Neural progenitor cell (in vitro differentiated cells): ENCODE results near the gene ARHGAP28. TPM values are rescaled to one million over a fixed set of nuclear protein-coding genes. Genes with fewer than 3 reads are reported as not detected.
"Not testable (repeated sequence)": the region's sequence is repeated elsewhere in the genome, so short reads cannot be mapped to it uniquely, and the experiment has no call there.

Experiments
- DNase-seq: peaks from one replicate; pipeline ENCODE4 v3.0.0-alpha.2; 2016; ENCODE audit warnings: low spot score
- H2AFZ ChIP-seq: fragments of 200-600 bp; sonication (generic); replicated peaks from 2 replicates; pipeline ENCODE4 v1.6.1; 2016; ENCODE audit warnings: antibody characterized with exemption
- H3F3A ChIP-seq: fragments of 200-600 bp; sonication (generic); 2 replicates; pipeline ENCODE4 v1.6.1; 2016; ENCODE audit warnings: antibody characterized with exemption, low read depth
- H3K27ac ChIP-seq: fragments of 200-600 bp; sonication (generic); 2 replicates; pipeline ENCODE4 v1.5.1; 2016; ENCODE audit warnings: mild to moderate bottlenecking
- H3K27me3 ChIP-seq: fragments of 200-600 bp; sonication (generic); 2 replicates; pipeline ENCODE4 v1.6.1; 2016; ENCODE audit warnings: mild to moderate bottlenecking, moderate library complexity
- H3K36me3 ChIP-seq: fragments of 200-600 bp; sonication (generic); 2 replicates; pipeline ENCODE4 v1.5.1; 2016
- H3K4me1 ChIP-seq: fragments of 200-600 bp; sonication (generic); 2 replicates; pipeline ENCODE4 v1.6.1; 2016; ENCODE audit warnings: mixed run types
- H3K4me2 ChIP-seq: fragments of 200-600 bp; sonication (generic); 2 replicates; pipeline ENCODE4 v1.6.1; 2016
- H3K4me3 ChIP-seq: fragments of 200-600 bp; sonication (generic); 2 replicates; pipeline ENCODE4 v1.5.1; 2016
- H3K79me2 ChIP-seq: fragments of 200-600 bp; sonication (generic); 2 replicates; pipeline ENCODE4 v1.6.1; 2016; ENCODE audit warnings: low read depth
- H3K9ac ChIP-seq: fragments of 200-600 bp; sonication (generic); 2 replicates; pipeline ENCODE4 v1.6.1; 2016
- H3K9me3 ChIP-seq: fragments of 200-600 bp; sonication (generic); 2 replicates; pipeline ENCODE4 v1.5.1; 2016; ENCODE audit warnings: low read depth
- H4K20me1 ChIP-seq: fragments of 200-600 bp; sonication (generic); 2 replicates; pipeline ENCODE4 v1.6.1; 2016; ENCODE audit warnings: low read depth
- H3K27ac Mint-ChIP-seq: 3 replicates; pipeline ENCODE4 v1.8.0; 2021; ENCODE audit warnings: mixed read lengths
- H3K27me3 Mint-ChIP-seq: 2 replicates; pipeline ENCODE4 v1.8.0; 2022; ENCODE audit warnings: low read depth, mild to moderate bottlenecking, inconsistent platforms, moderate library complexity, mixed read lengths; ENCODE audit not compliant: insufficient read depth
- H3K36me3 Mint-ChIP-seq: 3 replicates; pipeline ENCODE4 v1.8.0; 2021; ENCODE audit warnings: mixed read lengths
- H3K4me1 Mint-ChIP-seq: 3 replicates; pipeline ENCODE4 v1.8.0; 2021; ENCODE audit warnings: mixed read lengths
- H3K4me3 Mint-ChIP-seq: 3 replicates; pipeline ENCODE4 v1.8.0; 2021; ENCODE audit warnings: mild to moderate bottlenecking, moderate library complexity, mixed read lengths
- H3K9me3 Mint-ChIP-seq: 3 replicates; pipeline ENCODE4 v1.8.0; 2020; ENCODE audit warnings: mixed read lengths
- CTCF ChIP-seq: fragments of 200-600 bp; sonication (generic); IDR thresholded peaks from 2 replicates; pipeline ENCODE4 v1.5.1; 2017; ENCODE audit warnings: antibody characterized with exemption, mild to moderate bottlenecking
- EZH2 ChIP-seq: fragments of 200-600 bp; sonication (generic); IDR thresholded peaks from 2 replicates; pipeline ENCODE4 v1.6.1; 2017; ENCODE audit warnings: antibody characterized with exemption, mild to moderate bottlenecking, moderate library complexity
- EZH2phosphoT487 ChIP-seq: fragments of 200-600 bp; sonication (generic); IDR thresholded peaks from 2 replicates; pipeline ENCODE4 v1.6.1; 2017; ENCODE audit warnings: antibody characterized with exemption
- total RNA-seq: library from RNA; depleted of rRNA; stranded (reverse); fragments of >200 nt; gene quantifications from 2 replicates; pipeline ENCODE4 v1.2.3, GENCODE V29; 2015; ENCODE audit warnings: low replicate concordance

ARHGAP28 gene
- total RNA-seq, 1 donor from 2014 or later, result 25.7 TPM

DNA sequence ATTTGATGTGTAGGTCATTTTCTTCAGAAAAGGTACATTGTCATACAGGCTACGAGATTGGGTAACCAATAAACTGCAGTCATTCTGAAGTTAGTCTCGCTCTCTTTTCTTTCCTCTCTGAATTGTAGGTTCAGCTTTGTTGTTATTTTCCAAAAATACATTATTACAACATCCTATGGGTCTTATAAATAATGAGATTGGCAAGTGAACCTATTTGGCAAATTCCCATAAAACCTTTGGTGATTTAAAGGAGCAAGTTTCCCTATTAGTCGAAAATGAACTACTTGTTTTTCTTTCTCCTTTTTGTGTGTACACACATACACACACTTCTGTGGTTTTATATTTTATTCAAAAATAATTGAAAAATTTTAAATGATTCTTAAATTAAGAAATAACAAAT is 67.0 kb downstream of the ARHGAP28 start:
- no peak overlapping the region for H3K4me3 Mint-ChIP-seq

GRCh38 chr18:6797171-6797570 is 67.7 kb downstream of the ARHGAP28 start:
- no peaks in the 10 kb centered on the region for H3F3A ChIP-seq

More for the DNA sequence above, 67.0 kb downstream of the ARHGAP28 start:
- Mint-ChIP-seq H3K4me1 (peaks cover 5% of the 10 kb centered on the region), H3K27me3 (no peaks in the 10 kb centered on the region), H3K9me3 (peaks cover 20% of the 10 kb centered on the region), H3K27ac (no peak overlapping the region), H3K36me3 (peaks cover 8% of the 10 kb centered on the region)
- Histone ChIP-seq H3F3A (no peaks in the 10 kb centered on the region), H3K9me3 (peaks cover 4% of the 10 kb centered on the region), H3K4me2 (no peak overlapping the region), H3K79me2 (no peaks in the 10 kb centered on the region), H2AFZ (no peak overlapping the region), H3K27me3 (no peaks in the 10 kb centered on the region), H3K9ac (no peak overlapping the region), H4K20me1 (no peaks in the 10 kb centered on the region), H3K36me3 (no peaks in the 10 kb centered on the region), H3K27ac (no peak overlapping the region), H3K4me1 (no peaks in the 10 kb centered on the region), H3K4me3 (no peak overlapping the region)
- TF ChIP-seq EZH2phosphoT487 (no peak), CTCF (no peak), EZH2 (no peak)
- DNase-seq, result no peak

GRCh38 chr18:6798896-6799295 is 69.4 kb downstream of the ARHGAP28 start:
- no peaks in the 10 kb centered on the region for H4K20me1 ChIP-seq
- no peak overlapping the region for H3K27ac ChIP-seq
- H3K9me3 Mint-ChIP-seq, result peaks cover 31% of the 10 kb centered on the region
- H3K4me2 ChIP-seq, result no peak overlapping the region
- no peaks in the 10 kb centered on the region for H3K4me1 Mint-ChIP-seq
- peaks cover 14% of the 10 kb centered on the region for H3K9me3 ChIP-seq
- no peaks in the 10 kb centered on the region for H3K36me3 ChIP-seq
- no peak overlapping the region for H2AFZ ChIP-seq
- no peaks in the 10 kb centered on the region for H3F3A ChIP-seq
- no peak overlapping the region for H3K9ac ChIP-seq
- no peak overlapping the region for H3K27ac Mint-ChIP-seq
- no peaks in the 10 kb centered on the region for H3K27me3 ChIP-seq
- no peak overlapping the region for H3K4me3 ChIP-seq
- H3K79me2 ChIP-seq, result no peaks in the 10 kb centered on the region
- no peak for DNase-seq
- no peaks in the 10 kb centered on the region for H3K27me3 Mint-ChIP-seq
- no peak for TF ChIP-seq EZH2
- H3K4me1 ChIP-seq, result no peaks in the 10 kb centered on the region
- no peak overlapping the region for H3K4me3 Mint-ChIP-seq
- peaks cover 11% of the 10 kb centered on the region for H3K36me3 Mint-ChIP-seq

More at GRCh38 chr18:6797171-6797570, 67.7 kb downstream of the ARHGAP28 start:
- H3K9me3 Mint-ChIP-seq, result peaks cover 25% of the 10 kb centered on the region
- H3K4me1 ChIP-seq, result no peaks in the 10 kb centered on the region
- H3K9me3 ChIP-seq, result peaks cover 10% of the 10 kb centered on the region
- no peak for TF ChIP-seq EZH2phosphoT487
- TF ChIP-seq CTCF, result no peak
- no peak for TF ChIP-seq EZH2
- H3K27me3 Mint-ChIP-seq, result no peaks in the 10 kb centered on the region
- H2AFZ ChIP-seq, result no peak overlapping the region
- H3K9ac ChIP-seq, result no peak overlapping the region
- H3K27ac Mint-ChIP-seq, result no peak overlapping the region
- no peak overlapping the region for H3K4me3 ChIP-seq
- no peak overlapping the region for H3K4me2 ChIP-seq
- no peaks in the 10 kb centered on the region for H3K27me3 ChIP-seq
- peaks cover 8% of the 10 kb centered on the region for H3K36me3 Mint-ChIP-seq
- H3K4me3 Mint-ChIP-seq, result no peak overlapping the region
- H3K27ac ChIP-seq, result no peak overlapping the region
- H3K36me3 ChIP-seq, result no peaks in the 10 kb centered on the region
- no peak for DNase-seq
- H3K79me2 ChIP-seq, result no peaks in the 10 kb centered on the region
- no peaks in the 10 kb centered on the region for H4K20me1 ChIP-seq
- peaks cover 2% of the 10 kb centered on the region for H3K4me1 Mint-ChIP-seq

- not testable (repeated sequence) for H3K36me3 ChIP-seq, H3F3A ChIP-seq, H3K4me3 Mint-ChIP-seq, H3K79me2 ChIP-seq, H3K4me1 Mint-ChIP-seq, H4K20me1 ChIP-seq, H3K27me3 Mint-ChIP-seq, DNase-seq, H3K4me2 ChIP-seq, H3K9ac ChIP-seq, H2AFZ ChIP-seq, H3K27me3 ChIP-seq, H3K27ac Mint-ChIP-seq, H3K27ac ChIP-seq, H3K4me3 ChIP-seq, H3K4me1 ChIP-seq
- peaks cover 11% of the 10 kb centered on the region for H3K36me3 Mint-ChIP-seq
- peaks cover 35% of the 10 kb centered on the region for H3K9me3 Mint-ChIP-seq
- peaks cover 14% of the 10 kb centered on the region for H3K9me3 ChIP-seq
These were observed 70.8 kb downstream of the ARHGAP28 start for GRCh38 chr18:6800309-6800708.
